Peyer's patch (tissue), 4 donors: Measurements from ENCODE around the gene F8.
"Not testable (repeated sequence)": the region's sequence is repeated elsewhere in the genome, so short reads cannot be mapped to it uniquely, and the experiment has no call there.

Source experiments
- POLR2A ChIP-seq, 2 donors: fragments of 450-650 bp; IDR thresholded peaks; one replicate each; pipeline ENCODE4 v1.5.1; 2017; ENCODE audit warnings: antibody characterized with exemption in 2 of 2, mild to moderate bottlenecking in 2 of 2, moderate library complexity in 2 of 2
- TF ChIP-seq, protein P1 (sequence below), 6 experiments: fragments of 450-650 bp in 4 of 6; fragments of 200-600 bp in 2 of 6; sonication (generic) in 1 of 6; IDR thresholded peaks; one replicate each; pipeline ENCODE4 v1.5.1; 2017 to 2019; ENCODE audit warnings: antibody characterized with exemption in 6 of 6, mild to moderate bottlenecking in 3 of 6, moderate library complexity in 1 of 6

DNA sequence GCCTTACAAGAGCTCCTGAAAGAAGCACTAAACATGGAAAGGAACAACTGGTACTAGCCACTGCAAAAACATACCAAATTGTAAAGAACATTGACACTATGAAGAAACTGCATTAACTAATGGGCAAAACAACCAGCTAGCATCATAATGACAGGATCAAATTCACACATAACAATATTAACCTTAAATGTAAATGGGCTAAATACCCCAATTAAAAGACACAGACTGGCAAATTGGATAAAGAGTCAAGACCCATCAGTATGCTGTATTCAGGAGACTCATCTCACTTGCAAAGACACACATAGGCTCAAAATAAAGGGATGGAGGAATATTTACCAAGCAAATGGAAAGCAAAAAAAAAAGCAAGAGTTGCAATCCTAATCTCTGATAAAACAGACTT is 154.0 kb downstream of the F8 start:
- TF ChIP-seq, protein P1, sequence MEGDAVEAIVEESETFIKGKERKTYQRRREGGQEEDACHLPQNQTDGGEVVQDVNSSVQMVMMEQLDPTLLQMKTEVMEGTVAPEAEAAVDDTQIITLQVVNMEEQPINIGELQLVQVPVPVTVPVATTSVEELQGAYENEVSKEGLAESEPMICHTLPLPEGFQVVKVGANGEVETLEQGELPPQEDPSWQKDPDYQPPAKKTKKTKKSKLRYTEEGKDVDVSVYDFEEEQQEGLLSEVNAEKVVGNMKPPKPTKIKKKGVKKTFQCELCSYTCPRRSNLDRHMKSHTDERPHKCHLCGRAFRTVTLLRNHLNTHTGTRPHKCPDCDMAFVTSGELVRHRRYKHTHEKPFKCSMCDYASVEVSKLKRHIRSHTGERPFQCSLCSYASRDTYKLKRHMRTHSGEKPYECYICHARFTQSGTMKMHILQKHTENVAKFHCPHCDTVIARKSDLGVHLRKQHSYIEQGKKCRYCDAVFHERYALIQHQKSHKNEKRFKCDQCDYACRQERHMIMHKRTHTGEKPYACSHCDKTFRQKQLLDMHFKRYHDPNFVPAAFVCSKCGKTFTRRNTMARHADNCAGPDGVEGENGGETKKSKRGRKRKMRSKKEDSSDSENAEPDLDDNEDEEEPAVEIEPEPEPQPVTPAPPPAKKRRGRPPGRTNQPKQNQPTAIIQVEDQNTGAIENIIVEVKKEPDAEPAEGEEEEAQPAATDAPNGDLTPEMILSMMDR (IDR thresholded peaks at IDR 0.05) = not testable (repeated sequence)
- TF ChIP-seq POLR2A (IDR thresholded peaks at IDR 0.05) = not testable (repeated sequence)
